Left lung (tissue), 10 donors: ENCODE measurements around the gene ANKRD17. TPM values are rescaled to one million over a fixed set of nuclear protein-coding genes. Genes with fewer than 3 reads are reported as not detected.

Experiments used
- ATAC-seq: fragments of 200-7000 bp; cut with Tn5 transposase; one replicate; pipeline ENCODE4 v1.9.1; 2020; ENCODE audit warnings: moderate library complexity
- DNase-seq, 4 donors: peaks; one replicate each; pipeline ENCODE4 v3.0.0-alpha.2; 2013 to 2020
- H3K27ac ChIP-seq, 2 donors: fragments of 200-600 bp; sonication (generic) in 1 of 2; one replicate each; pipeline versions ENCODE4 v1.5.0 to v1.8.0; 2020 to 2021
- H3K27me3 ChIP-seq, 2 donors: fragments of 200-600 bp; sonication (generic) in 1 of 2; one replicate each; pipeline versions ENCODE4 v1.5.0 to v1.8.0; 2020 to 2021
- H3K36me3 ChIP-seq, 2 donors: fragments of 200-600 bp; sonication (generic) in 1 of 2; one replicate each; pipeline versions ENCODE4 v1.5.0 to v1.8.0; 2020 to 2021
- H3K4me1 ChIP-seq, 2 donors: fragments of 200-600 bp; one replicate each; pipeline ENCODE4 v1.8.0; 2021
- H3K4me3 ChIP-seq, 2 donors: fragments of 200-600 bp; sonication (generic) in 1 of 2; one replicate each; pipeline versions ENCODE4 v1.5.0 to v1.8.0; 2020 to 2021; ENCODE audit warnings: mild to moderate bottlenecking in 1 of 2
- H3K9me3 ChIP-seq, 2 donors: fragments of 200-600 bp; sonication (generic) in 1 of 2; one replicate each; pipeline versions ENCODE4 v1.5.0 to v1.8.0; 2020 to 2021
- CTCF ChIP-seq, 2 donors: fragments of 200-600 bp; sonication (generic) in 1 of 2; IDR thresholded peaks; one replicate each; pipeline versions ENCODE4 v1.5.0 to v1.8.0; 2021; ENCODE audit warnings: antibody characterized with exemption in 2 of 2
- intact Hi-C, 2 donors: fragments of 100-400 bp; cut with DNase I; formaldehyde crosslinking; loops; one replicate each; pipeline versions ENCODE4 v1.11.2 to v1.14.2; 2022
- polyA plus RNA-seq, 6 donors: library from polyadenylated mRNA; unstranded; fragments of 120-200 nt; gene quantifications; one replicate each; pipeline ENCODE4 v1.2.1, GENCODE V29; 2013; ENCODE audit not compliant: insufficient read length in 6 of 6
- total RNA-seq, 2 donors: library from RNA; stranded (reverse); fragmentation: NEBNext Ultra II Directional; extraction: Animal tissue kit (Norgen Biotek cat#: 25700); gene quantifications; one replicate each; pipeline ENCODE4 v1.2.1, GENCODE V29; 2021
- donor health status: DM: no; HTN: yes; CAD: no.
- donor health status: DM: no; HTN: no; CAD: no.

ANKRD17 gene
- total and polyA plus RNA-seq, 8 donors: 57.5 to 83.0 (median 74.9) TPM

DNA sequence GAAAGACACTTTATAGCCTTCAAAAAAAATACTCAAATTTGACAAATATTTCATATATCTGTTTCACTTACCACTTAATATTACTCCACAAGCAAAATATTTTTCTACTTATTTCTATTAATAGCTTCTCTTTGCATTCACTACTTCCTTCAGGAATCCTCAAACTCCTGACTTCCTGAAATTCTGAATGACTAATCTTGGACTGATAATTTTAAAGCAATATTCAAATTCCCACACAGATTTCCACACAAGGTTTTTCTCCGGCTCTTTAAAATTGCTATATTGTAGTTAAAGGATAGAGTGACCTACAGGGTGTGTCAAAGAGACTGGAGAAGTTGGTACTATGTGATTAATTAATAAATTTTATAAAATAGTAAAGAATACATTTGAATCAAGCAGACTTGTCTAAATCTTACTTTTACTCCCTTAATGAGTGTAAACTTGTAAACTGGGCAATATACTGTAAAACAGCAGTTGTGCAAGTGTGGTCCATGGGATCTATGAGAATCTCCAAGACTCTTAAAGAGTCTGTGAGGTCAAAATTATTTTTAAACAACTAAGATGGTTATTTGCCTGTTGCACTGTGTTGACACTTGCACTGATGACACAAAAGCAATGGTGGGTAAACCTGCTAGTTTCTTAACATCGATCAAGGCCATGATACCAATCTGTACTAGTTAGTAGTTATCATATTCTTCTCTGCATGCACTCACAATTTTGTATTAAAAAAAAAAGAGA lies 44.5 kb downstream of the ANKRD17 start:
- Histone ChIP-seq H3K27me3 (no peaks in the 10 kb centered on the region), H3K4me3 (no peak overlapping the region), H3K27ac (no peak overlapping the region), H3K9me3 (no peaks in the 10 kb centered on the region), H3K36me3 (no peaks in the 10 kb centered on the region), H3K4me1 (peaks cover 11 to 20% of the 10 kb centered on the region in 2 donors)
- DNase-seq (no peak), ATAC-seq (no peak)
- TF ChIP-seq CTCF (IDR thresholded peaks at IDR 0.05): no peak
- intact Hi-C loops: no loop called here

DNA sequence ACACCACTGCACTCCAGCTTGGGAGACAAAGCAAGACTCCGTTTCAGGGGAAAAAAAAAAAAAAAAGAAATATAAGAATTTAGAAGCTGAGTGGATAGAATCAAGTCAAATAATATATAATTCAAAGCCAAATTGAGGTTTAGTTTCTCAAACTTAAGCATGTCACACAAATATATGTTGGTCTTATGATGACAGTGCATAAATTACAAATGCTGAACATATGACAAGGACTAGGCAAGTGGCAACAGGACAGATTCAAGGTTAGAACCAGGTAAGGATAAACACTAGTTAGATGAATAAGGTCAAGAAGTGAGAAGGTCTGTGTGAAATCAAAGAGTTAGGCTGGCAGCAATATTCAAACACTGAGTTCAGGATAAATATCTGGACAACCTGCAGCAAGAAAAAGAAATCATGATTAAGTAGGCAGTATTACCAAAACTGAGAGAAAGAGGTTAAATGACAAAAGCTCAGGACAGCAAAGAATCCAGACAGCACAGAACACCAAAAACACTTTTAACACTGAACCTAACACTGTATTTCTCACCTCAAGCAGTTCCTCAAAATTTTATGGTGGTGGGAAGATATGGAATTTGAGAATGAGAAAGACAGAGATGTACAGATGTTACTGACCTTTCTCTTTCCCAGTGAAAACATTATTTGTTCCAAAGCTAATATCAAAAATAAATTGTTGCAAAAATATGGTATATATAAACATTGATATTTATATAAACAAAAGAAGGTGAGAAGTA lies 45.4 kb downstream of the ANKRD17 start:
- intact Hi-C loops: no loop called here
- Histone ChIP-seq H3K9me3 (no peaks in the 10 kb centered on the region), H3K27ac (no peak overlapping the region), H3K4me3 (no peak overlapping the region), H3K27me3 (no peaks in the 10 kb centered on the region), H3K36me3 (no peaks in the 10 kb centered on the region), H3K4me1 (peaks cover 11 to 20% of the 10 kb centered on the region in 2 donors)
- no peak for ATAC-seq
- no peak for TF ChIP-seq CTCF (IDR thresholded peaks at IDR 0.05)
- no peak for DNase-seq

GRCh38 chr4:73211968-73212367 lies 46.6 kb downstream of the ANKRD17 start:
- H3K36me3 ChIP-seq: no peaks in the 10 kb centered on the region
- H3K27ac ChIP-seq: no peak overlapping the region
- ATAC-seq: no peak
- no peak overlapping the region for H3K4me3 ChIP-seq
- H3K4me1 ChIP-seq: peaks cover 11 to 20% of the 10 kb centered on the region in 2 donors
- no peaks in the 10 kb centered on the region for H3K9me3 ChIP-seq
- intact Hi-C loops: no loop called here
- no peaks in the 10 kb centered on the region for H3K27me3 ChIP-seq
- TF ChIP-seq CTCF (IDR thresholded peaks at IDR 0.05): no peak
- DNase-seq: no peak

DNA sequence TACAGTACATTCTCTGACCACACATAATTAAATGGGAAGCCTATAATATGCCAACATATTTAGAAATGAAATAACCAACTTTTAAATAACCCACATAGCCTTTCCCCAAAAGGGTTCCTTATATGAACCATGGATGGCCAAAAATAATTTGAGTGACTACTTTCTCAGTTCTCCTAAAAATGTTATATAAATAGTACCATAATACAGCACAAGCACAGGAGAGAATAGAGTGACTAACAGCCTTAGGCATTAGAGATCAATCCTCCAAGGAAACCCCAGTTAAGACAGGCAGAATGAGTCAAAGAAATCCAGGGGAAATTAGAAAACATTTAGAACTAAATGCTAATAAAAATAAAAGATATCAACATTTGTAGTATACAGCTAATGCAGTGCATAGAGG lies 50.2 kb downstream of the ANKRD17 start:
- DNase-seq (no peak), ATAC-seq (no peak)
- Histone ChIP-seq H3K4me1 (peaks cover 4 to 8% of the 10 kb centered on the region in 2 donors), H3K27ac (no peak overlapping the region), H3K27me3 (no peaks in the 10 kb centered on the region), H3K9me3 (no peaks in the 10 kb centered on the region), H3K36me3 (no peaks in the 10 kb centered on the region), H3K4me3 (no peak overlapping the region)
- intact Hi-C loops: no loop called here
- TF ChIP-seq CTCF (IDR thresholded peaks at IDR 0.05): no peak

DNA sequence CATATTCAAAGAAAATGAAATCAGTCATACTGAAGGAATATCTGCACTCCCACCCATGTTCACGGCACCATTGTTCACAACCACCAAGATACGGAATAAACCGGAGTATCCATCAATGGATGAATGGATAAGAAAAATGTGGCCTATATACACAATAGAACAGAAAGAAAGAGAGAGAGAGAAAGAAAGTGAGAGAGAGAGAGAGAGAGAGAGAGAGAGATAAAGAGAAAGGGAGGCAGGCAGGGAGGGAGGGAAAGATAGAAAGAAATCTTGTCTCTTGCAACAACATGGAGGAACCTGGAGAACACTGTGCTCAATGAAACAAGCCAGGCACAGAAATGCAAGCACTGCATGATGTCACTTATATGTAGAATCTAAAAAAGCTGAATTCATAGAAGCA lies 52.4 kb downstream of the ANKRD17 start:
- intact Hi-C loops: no loop called here
- TF ChIP-seq CTCF (IDR thresholded peaks at IDR 0.05): no peak
- peaks cover 0 to 6% of the 10 kb centered on the region in 2 donors for H3K9me3 ChIP-seq
- DNase-seq (no peak), ATAC-seq (no peak)
- peaks cover 0 to 5% of the 10 kb centered on the region in 2 donors for H3K4me1 ChIP-seq
- no peaks in the 10 kb centered on the region for H3K27me3 ChIP-seq
- H3K36me3 ChIP-seq: no peaks in the 10 kb centered on the region
- no peak overlapping the region for H3K4me3 ChIP-seq
- no peak overlapping the region for H3K27ac ChIP-seq
